Upper lobe of right lung (tissue), 1 donor: ENCODE results near the gene TUBE1. TPM values are rescaled to one million over a fixed set of nuclear protein-coding genes. Genes with fewer than 3 reads are reported as not detected.

Experiments used
- ATAC-seq: fragments of 200-7000 bp; cut with Tn5 transposase; one replicate; pipeline ENCODE4 v1.9.1; 2020; ENCODE audit warnings: mild to moderate bottlenecking, moderate library complexity
- DNase-seq: peaks from one replicate; pipeline ENCODE4 v3.0.0-alpha.2; 2020
- H3K27ac ChIP-seq: fragments of 200-600 bp; one replicate; pipeline ENCODE4 v1.8.0; 2022
- H3K27me3 ChIP-seq: fragments of 200-600 bp; one replicate; pipeline ENCODE4 v1.8.0; 2022; ENCODE audit warnings: mild to moderate bottlenecking
- H3K36me3 ChIP-seq: fragments of 200-600 bp; one replicate; pipeline ENCODE4 v1.8.0; 2022
- H3K4me1 ChIP-seq: fragments of 200-600 bp; one replicate; pipeline ENCODE4 v1.8.0; 2022
- H3K4me3 ChIP-seq: fragments of 200-600 bp; one replicate; pipeline ENCODE4 v1.8.0; 2022; ENCODE audit warnings: mild to moderate bottlenecking
- H3K9me3 ChIP-seq: fragments of 200-600 bp; one replicate; pipeline ENCODE4 v1.8.0; 2022
- intact Hi-C: fragments of 100-400 bp; cut with DNase I; formaldehyde crosslinking; loops from one replicate; pipeline ENCODE4 v1.11.0; 2022
- total RNA-seq: library from RNA; stranded (reverse); fragmentation: NEBNext Ultra II Directional; extraction: Animal tissue kit (Norgen Biotek cat#: 25700); gene quantifications from one replicate; pipeline ENCODE4 v1.2.1, GENCODE V29; 2021
- TF ChIP-seq, protein P1 (sequence below): fragments of 200-600 bp; IDR thresholded peaks from one replicate; pipeline ENCODE4 v1.8.0; 2022; ENCODE audit warnings: antibody characterized with exemption
- donor health status: DM: no; HTN: yes; CAD: no; lungs with severe emphysema.

TUBE1 gene
- total RNA-seq, 1 donor from 2014 or later, result 18.4 TPM

- intact Hi-C loops, result no loop called here
- ATAC-seq, result no peak
- Histone ChIP-seq H3K4me3 (no peak overlapping the region), H3K27ac (no peak overlapping the region), H3K27me3 (no peaks in the 10 kb centered on the region), H3K9me3 (no peaks in the 10 kb centered on the region), H3K4me1 (no peaks in the 10 kb centered on the region), H3K36me3 (peaks cover 78% of the 10 kb centered on the region)
- TF ChIP-seq, protein P1, sequence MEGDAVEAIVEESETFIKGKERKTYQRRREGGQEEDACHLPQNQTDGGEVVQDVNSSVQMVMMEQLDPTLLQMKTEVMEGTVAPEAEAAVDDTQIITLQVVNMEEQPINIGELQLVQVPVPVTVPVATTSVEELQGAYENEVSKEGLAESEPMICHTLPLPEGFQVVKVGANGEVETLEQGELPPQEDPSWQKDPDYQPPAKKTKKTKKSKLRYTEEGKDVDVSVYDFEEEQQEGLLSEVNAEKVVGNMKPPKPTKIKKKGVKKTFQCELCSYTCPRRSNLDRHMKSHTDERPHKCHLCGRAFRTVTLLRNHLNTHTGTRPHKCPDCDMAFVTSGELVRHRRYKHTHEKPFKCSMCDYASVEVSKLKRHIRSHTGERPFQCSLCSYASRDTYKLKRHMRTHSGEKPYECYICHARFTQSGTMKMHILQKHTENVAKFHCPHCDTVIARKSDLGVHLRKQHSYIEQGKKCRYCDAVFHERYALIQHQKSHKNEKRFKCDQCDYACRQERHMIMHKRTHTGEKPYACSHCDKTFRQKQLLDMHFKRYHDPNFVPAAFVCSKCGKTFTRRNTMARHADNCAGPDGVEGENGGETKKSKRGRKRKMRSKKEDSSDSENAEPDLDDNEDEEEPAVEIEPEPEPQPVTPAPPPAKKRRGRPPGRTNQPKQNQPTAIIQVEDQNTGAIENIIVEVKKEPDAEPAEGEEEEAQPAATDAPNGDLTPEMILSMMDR, result no peak
- no peak for DNase-seq
Observed at GRCh38 chr6:112118034-112118433, 30.8 kb upstream of the TUBE1 start.

DNA sequence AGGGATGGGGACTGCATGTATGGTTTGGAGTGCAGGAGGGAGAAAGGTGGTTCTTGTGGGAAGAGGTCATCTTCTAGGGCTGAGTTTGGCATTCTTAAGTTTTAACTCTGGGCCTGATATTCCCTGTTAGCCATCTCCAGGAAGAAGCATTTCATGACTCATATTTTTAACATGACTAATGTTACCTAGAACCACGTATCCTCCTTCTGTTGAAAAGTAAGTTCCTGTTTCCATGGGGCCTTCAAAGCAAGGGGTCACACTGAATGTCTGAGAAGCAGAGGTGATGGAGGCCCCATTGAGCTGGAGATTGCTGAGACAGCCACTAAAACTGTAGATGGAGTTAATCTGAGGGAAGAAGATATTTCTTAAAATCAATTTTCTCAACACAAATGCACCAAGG is 30.3 kb upstream of the TUBE1 start:
- peaks cover 77% of the 10 kb centered on the region for H3K36me3 ChIP-seq
- TF ChIP-seq, protein P1, result no peak
- no peaks in the 10 kb centered on the region for H3K4me1 ChIP-seq
- DNase-seq (no peak), ATAC-seq (no peak)
- no peaks in the 10 kb centered on the region for H3K9me3 ChIP-seq
- no peak overlapping the region for H3K4me3 ChIP-seq
- H3K27ac ChIP-seq, result no peak overlapping the region
- intact Hi-C loops, result no loop called here
- H3K27me3 ChIP-seq, result no peaks in the 10 kb centered on the region

DNA sequence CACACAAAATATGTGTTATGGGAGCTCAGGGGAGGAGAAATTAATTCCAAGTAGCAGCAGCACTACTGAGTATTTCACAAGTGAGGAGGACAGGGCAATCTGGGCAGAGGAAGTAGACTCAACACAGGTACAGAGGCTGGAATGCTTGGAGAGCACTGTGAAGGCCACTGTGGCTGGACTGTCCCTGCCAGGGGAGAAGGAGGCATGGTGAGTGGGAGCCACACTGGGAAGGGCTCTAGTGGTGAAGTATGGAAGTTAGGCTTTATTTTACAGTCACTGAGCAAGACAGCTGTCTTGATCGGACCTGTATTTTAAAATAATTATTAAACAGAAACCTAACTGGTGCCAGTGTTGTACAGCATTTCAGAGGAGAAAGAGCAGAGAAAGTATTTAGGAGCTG is 28.9 kb upstream of the TUBE1 start:
- Histone ChIP-seq H3K36me3 (peaks cover 75% of the 10 kb centered on the region), H3K9me3 (no peaks in the 10 kb centered on the region), H3K4me3 (no peak overlapping the region), H3K27ac (no peak overlapping the region), H3K27me3 (no peaks in the 10 kb centered on the region), H3K4me1 (no peaks in the 10 kb centered on the region)
- TF ChIP-seq, protein P1, result no peak
- DNase-seq, result no peak
- intact Hi-C loops, result no loop called here
- peak; percentile 33 for ATAC-seq

GRCh38 chr6:112114577-112115223 is 27.4 kb upstream of the TUBE1 start:
- intact Hi-C loops, result no loop called here
- TF ChIP-seq, protein P1, result no peak
- H3K4me3 ChIP-seq, result no peak overlapping the region
- H3K4me1 ChIP-seq, result no peaks in the 10 kb centered on the region
- no peak for ATAC-seq
- H3K36me3 ChIP-seq, result peaks cover 72% of the 10 kb centered on the region
- H3K27ac ChIP-seq, result no peak overlapping the region
- no peak for DNase-seq
- H3K9me3 ChIP-seq, result no peaks in the 10 kb centered on the region
- H3K27me3 ChIP-seq, result no peaks in the 10 kb centered on the region

DNA sequence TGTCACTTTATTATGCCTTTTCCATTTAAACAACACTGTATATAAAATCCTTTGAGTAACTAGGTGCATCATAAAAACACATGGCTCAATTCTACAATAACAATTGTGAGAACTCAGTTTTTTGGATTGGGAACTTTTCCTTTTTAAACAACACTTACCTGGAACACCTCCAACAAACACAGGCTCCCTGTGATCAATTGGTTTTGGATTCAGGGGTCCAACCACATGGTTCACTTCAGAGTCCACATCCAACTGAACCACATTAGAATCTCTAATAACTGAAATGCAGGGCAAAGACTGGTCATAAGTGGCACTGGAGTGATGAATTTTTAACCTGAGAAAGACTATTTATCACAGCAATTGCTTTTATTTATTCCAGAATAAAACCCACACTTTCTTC is 26.6 kb upstream of the TUBE1 start:
- H3K9me3 ChIP-seq, result no peaks in the 10 kb centered on the region
- DNase-seq, result no peak
- TF ChIP-seq, protein P1, result no peak
- no peak overlapping the region for H3K27ac ChIP-seq
- peaks cover 72% of the 10 kb centered on the region for H3K36me3 ChIP-seq
- no peaks in the 10 kb centered on the region for H3K27me3 ChIP-seq
- no peaks in the 10 kb centered on the region for H3K4me1 ChIP-seq
- intact Hi-C loops, result no loop called here
- H3K4me3 ChIP-seq, result no peak overlapping the region
- no peak for ATAC-seq

GRCh38 chr6:112113431-112113830 is 26.1 kb upstream of the TUBE1 start:
- H3K36me3 ChIP-seq, result peaks cover 74% of the 10 kb centered on the region

More at GRCh38 chr6:112113431-112113830, 26.1 kb upstream of the TUBE1 start:
- intact Hi-C loops, result no loop called here
- Histone ChIP-seq H3K9me3 (no peaks in the 10 kb centered on the region), H3K27ac (no peak overlapping the region), H3K27me3 (no peaks in the 10 kb centered on the region), H3K4me3 (no peak overlapping the region), H3K4me1 (no peaks in the 10 kb centered on the region)
- DNase-seq, result no peak
- ATAC-seq, result no peak
- TF ChIP-seq, protein P1, result no peak
